ENCODE data around the gene TRIP10. TPM values are rescaled to one million over a fixed set of nuclear protein-coding genes. Genes with fewer than 3 reads are reported as not detected.
"Not testable (repeated sequence)": the region's sequence is repeated elsewhere in the genome, so short reads cannot be mapped to it uniquely, and the experiment has no call there.

Gene TRIP10
- total and polyA plus RNA-seq, 2 of the 13 experiments (the other 11 are each of a cell fraction or from before 2014, with no cell fraction given) = 32.5 to 33.2 TPM

GRCh38 chr19:6745965-6746364 is 6.5 kb downstream of the TRIP10 start:
- Histone ChIP-seq H3K4me1 (ENCODE audit: insufficient read depth, low read length) (peaks cover 55% of the 10 kb centered on the region), H3K79me2 (ENCODE audit: insufficient read depth, low read length) (peaks cover 9% of the 10 kb centered on the region), H4K20me1 (ENCODE audit: insufficient read depth, low read length) (peaks cover 15% of the 10 kb centered on the region), H3K36me3 (replicated peaks in 1 of 2; ENCODE audit: control insufficient read depth in 1 of 2, insufficient read depth in 2 of 2, low read length in 2 of 2) (peaks cover 19 to 58% of the 10 kb centered on the region in 2 experiments), H3K27ac (ENCODE audit: extremely low read length, insufficient read depth, low read length) (no peak overlapping the region), H3K4me2 (ENCODE audit: low read depth, low read length) (no peak overlapping the region), H3K27me3 (ENCODE audit: control insufficient read depth in 1 of 2, insufficient read depth in 2 of 2, low read length in 2 of 2) (no peaks in the 10 kb centered on the region), H2AFZ (ENCODE audit: low read length) (no peak overlapping the region), H3K9ac (ENCODE audit: insufficient read depth, low read depth, low read length) (no peak overlapping the region), H3K9me3 (ENCODE audit: low read length) (no peaks in the 10 kb centered on the region), H3K4me3 (replicated peaks in 1 of 3; ENCODE audit: insufficient read depth in 1 of 3, low read depth in 2 of 3, low read length in 3 of 3) (no peak overlapping the region)
- WGBS (ENCODE audit: low lambda C conversion rate) = 97% methylated on average over 24 of the region's 24 CpGs
- no peak for FAIRE-seq
- TF ChIP-seq CCAR2 (optimal IDR thresholded peaks at IDR 0.05; ENCODE audit: low read depth, low read length) = no peak
- peak; percentile 32; the same call in 1 of the 2 replicates for TF ChIP-seq RBFOX2 (IDR thresholded peaks at IDR 0.05; ENCODE audit: low read depth, low read length)
- ATAC-seq = no peak
- CTCF ChIA-PET (ENCODE audit: low intra/inter-chr PET ratio, low total read pairs) = no interaction called here
- POLR2A ChIA-PET = no interaction called here
- in situ Hi-C loops (cut with HindIII; ENCODE audit: extremely low pct_ligation_motif_present, low pct_unique_long_range_greater_than_20kb) = no loop called here
- intact Hi-C loops (cut with micrococcal nuclease; ENCODE audit: unreplicated experiment) = no loop called here
- no peak for DNase-seq (ENCODE audit: low spot score)
- BruUV-seq (replicated peaks) = no TSS peak

- H2AFZ ChIP-seq (ENCODE audit: low read length); H3K79me2 ChIP-seq (ENCODE audit: insufficient read depth, low read length); ATAC-seq; H3K9ac ChIP-seq (ENCODE audit: insufficient read depth, low read depth, low read length); H3K4me3 ChIP-seq (replicated peaks in 1 of 3; ENCODE audit: insufficient read depth in 1 of 3, low read depth in 2 of 3, low read length in 3 of 3); BruUV-seq (replicated peaks); H3K4me2 ChIP-seq (ENCODE audit: low read depth, low read length); H3K27me3 ChIP-seq (ENCODE audit: control insufficient read depth in 1 of 2, insufficient read depth in 2 of 2, low read length in 2 of 2); H3K9me3 ChIP-seq (ENCODE audit: low read length); H4K20me1 ChIP-seq (ENCODE audit: insufficient read depth, low read length); CTCF ChIA-PET (ENCODE audit: low intra/inter-chr PET ratio, low total read pairs); in situ Hi-C loops (cut with HindIII; ENCODE audit: extremely low pct_ligation_motif_present, low pct_unique_long_range_greater_than_20kb); intact Hi-C loops (cut with micrococcal nuclease; ENCODE audit: unreplicated experiment); FAIRE-seq; H3K27ac ChIP-seq (ENCODE audit: extremely low read length, insufficient read depth, low read length); DNase-seq (ENCODE audit: low spot score): not testable (repeated sequence)
- peaks cover 47% of the 10 kb centered on the region for H3K4me1 ChIP-seq (ENCODE audit: insufficient read depth, low read length)
- POLR2A ChIA-PET = interaction anchor here (1.2 to 1.6 kb wide), 3 partner anchors 10 to 27 kb away, joined by 4 to 6 read pairs (median 5); partner anchors contain the start of gene C3
- peaks cover 17 to 53% of the 10 kb centered on the region in 2 experiments for H3K36me3 ChIP-seq (replicated peaks in 1 of 2; ENCODE audit: control insufficient read depth in 1 of 2, insufficient read depth in 2 of 2, low read length in 2 of 2)
- TF ChIP-seq TEAD3 (CRISPR knock-in tag; optimal IDR thresholded peaks at IDR 0.05; ENCODE audit: borderline replicate concordance) = peak; percentile 36
- TF ChIP-seq CEBPG (CRISPR knock-in tag; IDR thresholded peaks at IDR 0.05) = peak; percentile 33; the same call in 1 of the 2 replicates
- TF ChIP-seq CEBPB (IDR thresholded peaks at IDR 0.05; ENCODE audit: borderline replicate concordance, low read depth, low read length) = 0 out of 2 replicates have a peak, but pooled peaks have one; percentile 7
- 84% methylated on average over 10 of the region's 10 CpGs for WGBS (ENCODE audit: low lambda C conversion rate)
Measured at GRCh38 chr19:6748543-6748942, 9.1 kb downstream of the TRIP10 start.

All from HepG2 (cell line).